Suprapubic skin (tissue), 4 donors: ENCODE measurements around the gene SCNN1B. TPM values are rescaled to one million over a fixed set of nuclear protein-coding genes. Genes with fewer than 3 reads are reported as not detected.
"Not testable (repeated sequence)": the region's sequence is repeated elsewhere in the genome, so short reads cannot be mapped to it uniquely, and the experiment has no call there.

Source experiments
- DNase-seq, 2 donors: peaks; one replicate each; pipeline ENCODE4 v3.0.0-alpha.2; 2019; ENCODE audit warnings: low spot score in 2 of 2
- H3K27ac ChIP-seq: fragments of 200-600 bp; sonication (generic); one replicate; pipeline ENCODE4 v1.5.1; 2019
- H3K27me3 ChIP-seq: fragments of 200-600 bp; sonication (generic); one replicate; pipeline ENCODE4 v1.5.1; 2019
- H3K36me3 ChIP-seq: fragments of 200-600 bp; sonication (generic); one replicate; pipeline ENCODE4 v1.5.1; 2019
- H3K4me1 ChIP-seq: fragments of 200-600 bp; sonication (generic); one replicate; pipeline ENCODE4 v1.5.1; 2019
- H3K4me3 ChIP-seq: fragments of 200-600 bp; sonication (generic); one replicate; pipeline ENCODE4 v1.5.1; 2019; ENCODE audit warnings: mild to moderate bottlenecking
- H3K9me3 ChIP-seq: fragments of 200-600 bp; sonication (generic); one replicate; pipeline ENCODE4 v1.5.1; 2019
- CTCF ChIP-seq, 2 donors: fragments of 200-600 bp in 1 of 2; fragments of 450-650 bp in 1 of 2; sonication (generic) in 1 of 2; IDR thresholded peaks; one replicate each; pipeline ENCODE4 v1.5.1; 2016 to 2019; ENCODE audit warnings: antibody characterized with exemption in 2 of 2, mild to moderate bottlenecking in 1 of 2, moderate library complexity in 1 of 2
- EP300 ChIP-seq: sonication (generic); formaldehyde crosslinking; IDR thresholded peaks from one replicate; pipeline ENCODE4 v1.6.1; 2017; ENCODE audit warnings: antibody characterized with exemption
- POLR2A ChIP-seq, 2 donors: fragments of 450-650 bp; IDR thresholded peaks; one replicate each; pipeline ENCODE4 v1.6.1; 2017; ENCODE audit warnings: antibody characterized with exemption in 2 of 2, mild to moderate bottlenecking in 2 of 2, moderate library complexity in 2 of 2
- POLR2AphosphoS5 ChIP-seq, 3 donors: sonication (generic); formaldehyde crosslinking; IDR thresholded peaks; one replicate each; pipeline ENCODE4 v1.6.1; 2017; ENCODE audit warnings: antibody characterized with exemption in 3 of 3
- WGBS: methylation state at CpG from one replicate; pipeline ENCODE4 v1.1.5; 2018; 5-methylcytosine and 5-hydroxymethylcytosine counted together
- total RNA-seq, 4 donors: library from RNA; depleted of rRNA; stranded (reverse); fragments of >200 nt; gene quantifications; one replicate each; pipeline ENCODE4 v1.1.0, GENCODE V29; 2016

The SCNN1B gene
- total RNA-seq, 4 donors from 2014 or later, result 36.8 to 73.6 (median 64.1) TPM

DNA sequence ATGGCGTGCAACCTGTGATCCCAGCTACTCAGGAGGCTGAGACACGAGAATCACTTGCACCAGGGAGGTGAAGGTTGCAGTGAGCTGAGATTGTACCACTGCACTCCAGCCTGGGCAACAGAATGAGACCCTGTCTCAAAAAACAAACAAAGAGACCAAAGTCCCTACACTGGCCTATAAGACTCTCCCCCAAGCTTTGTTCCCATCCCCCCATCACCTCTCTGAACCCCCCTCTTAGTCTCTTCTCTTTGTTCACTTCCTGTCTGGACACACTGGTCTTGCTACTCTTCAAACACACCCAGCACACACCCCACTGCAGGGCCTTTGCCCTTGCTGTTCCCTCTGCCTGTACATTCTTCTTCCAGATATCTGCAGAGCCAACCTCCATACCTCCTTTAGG, 7.8 kb upstream of the SCNN1B start:
- H3K27ac ChIP-seq, result no peak overlapping the region
- H3K36me3 ChIP-seq, result no peaks in the 10 kb centered on the region
- no peak for DNase-seq
- peaks cover 7% of the 10 kb centered on the region for H3K4me1 ChIP-seq
- no peak overlapping the region for H3K4me3 ChIP-seq
- no peaks in the 10 kb centered on the region for H3K27me3 ChIP-seq
- WGBS, result 93% methylated on average over 2 of the region's 2 CpGs
- no peaks in the 10 kb centered on the region for H3K9me3 ChIP-seq
- TF ChIP-seq EP300, result no peak
- TF ChIP-seq CTCF (IDR thresholded peaks at IDR 0.05), result no peak
- TF ChIP-seq POLR2A (IDR thresholded peaks at IDR 0.05), result no peak
- no peak for TF ChIP-seq POLR2AphosphoS5 (IDR thresholded peaks at IDR 0.05)

- no peak overlapping the region for H3K27ac ChIP-seq
Observed at GRCh38 chr16:23296994-23297393, 5.1 kb upstream of the SCNN1B start.

GRCh38 chr16:23298290-23298915, 3.7 kb upstream of the SCNN1B start:
- no peaks in the 10 kb centered on the region for H3K9me3 ChIP-seq
- no peaks in the 10 kb centered on the region for H3K36me3 ChIP-seq
- no peak for TF ChIP-seq POLR2AphosphoS5 (IDR thresholded peaks at IDR 0.05)
- no peak for TF ChIP-seq POLR2A (IDR thresholded peaks at IDR 0.05)
- TF ChIP-seq EP300, result no peak
- TF ChIP-seq CTCF (IDR thresholded peaks at IDR 0.05), result no peak
- no peak for DNase-seq
- 80% methylated on average over 6 of the region's 6 CpGs for WGBS
- H3K27ac ChIP-seq, result no peak overlapping the region
- no peak overlapping the region for H3K4me3 ChIP-seq
- peaks cover 24% of the 10 kb centered on the region for H3K27me3 ChIP-seq
- H3K4me1 ChIP-seq, result peaks cover 15% of the 10 kb centered on the region

More at GRCh38 chr16:23296994-23297393, 5.1 kb upstream of the SCNN1B start:
- H3K4me1 ChIP-seq, result peaks cover 12% of the 10 kb centered on the region
- DNase-seq, result no peak
- WGBS, result 81% methylated on average over 3 of the region's 3 CpGs
- no peaks in the 10 kb centered on the region for H3K36me3 ChIP-seq
- no peaks in the 10 kb centered on the region for H3K9me3 ChIP-seq
- TF ChIP-seq EP300, result no peak
- TF ChIP-seq POLR2AphosphoS5 (IDR thresholded peaks at IDR 0.05), result no peak
- TF ChIP-seq POLR2A (IDR thresholded peaks at IDR 0.05), result no peak
- TF ChIP-seq CTCF (IDR thresholded peaks at IDR 0.05), result no peak
- no peak overlapping the region for H3K4me3 ChIP-seq
- H3K27me3 ChIP-seq, result peaks cover 11% of the 10 kb centered on the region

DNA sequence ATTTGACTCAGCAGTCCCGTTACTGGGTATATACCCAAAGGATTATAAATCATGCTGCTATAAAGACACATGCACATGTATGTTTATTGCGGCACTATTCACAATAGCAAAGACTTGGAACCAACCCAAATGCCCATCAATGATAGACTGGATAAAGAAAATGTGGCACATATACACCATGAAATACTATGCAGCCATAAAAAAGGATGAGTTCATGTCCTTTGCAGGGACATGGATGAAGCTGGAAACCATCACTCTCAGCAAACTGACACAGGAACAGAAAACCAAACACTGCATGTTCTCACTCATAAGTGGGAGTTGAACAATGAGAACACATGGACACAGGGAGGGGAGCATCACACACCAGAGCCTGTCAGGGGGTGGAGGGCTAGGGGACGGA, 2.3 kb upstream of the SCNN1B start:
- 65% methylated on average over 3 of the region's 3 CpGs for WGBS
- not testable (repeated sequence) for H3K36me3 ChIP-seq, H3K27ac ChIP-seq, DNase-seq, H3K4me3 ChIP-seq, H3K9me3 ChIP-seq
- Histone ChIP-seq H3K27me3 (peaks cover 24% of the 10 kb centered on the region), H3K4me1 (peaks cover 15% of the 10 kb centered on the region)

DNA sequence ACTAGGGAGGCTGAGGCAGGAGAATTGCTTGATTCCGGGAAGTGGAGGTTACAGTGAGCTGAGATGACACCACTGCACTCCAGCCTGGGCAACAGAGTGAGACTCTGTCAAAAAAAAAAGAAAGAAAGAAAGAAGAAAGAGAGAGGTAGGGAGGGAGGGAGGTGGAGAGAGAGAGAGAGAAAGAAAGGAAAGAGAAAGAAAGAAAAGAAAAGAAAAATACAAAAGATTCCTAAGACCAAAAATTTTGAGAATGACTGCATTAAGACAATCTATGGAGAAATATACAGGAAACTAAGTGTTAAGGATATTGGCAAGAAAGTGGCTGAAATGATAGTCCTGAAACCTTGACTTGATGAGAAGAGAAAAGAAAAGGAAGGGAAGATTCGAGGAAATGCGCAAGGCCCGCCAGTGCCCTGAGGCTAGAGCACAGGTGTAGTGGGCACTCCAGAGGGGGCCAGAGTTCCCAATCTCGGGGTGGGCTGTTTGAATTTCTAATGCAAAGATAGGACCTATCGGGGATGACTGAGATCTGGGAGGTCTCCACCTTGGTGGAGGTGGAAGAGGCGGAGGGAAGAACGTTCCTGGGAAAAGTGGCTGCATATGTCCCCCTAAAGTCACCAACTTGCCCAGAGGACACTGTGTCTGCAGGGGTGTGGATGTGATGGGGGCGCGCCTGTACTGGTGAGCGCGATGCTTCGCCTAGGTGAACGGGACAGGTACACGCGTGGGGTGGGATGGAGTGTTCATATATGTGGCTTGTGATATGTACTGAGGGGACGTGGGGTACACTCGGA, 654 bp upstream of the SCNN1B start:
- TF ChIP-seq EP300 (no peak), POLR2A (IDR thresholded peaks at IDR 0.05) (no peak), POLR2AphosphoS5 (IDR thresholded peaks at IDR 0.05) (no peak), CTCF (IDR thresholded peaks at IDR 0.05) (no peak)
- WGBS, result 24% methylated on average over 18 of the region's 18 CpGs
- no peaks in the 10 kb centered on the region for H3K9me3 ChIP-seq
- H3K27me3 ChIP-seq, result peaks cover 24% of the 10 kb centered on the region
- H3K4me1 ChIP-seq, result peaks cover 15% of the 10 kb centered on the region
- no peak for DNase-seq
- no peak overlapping the region for H3K27ac ChIP-seq
- H3K36me3 ChIP-seq, result no peaks in the 10 kb centered on the region
- peak overlapping the region; percentile 40 for H3K4me3 ChIP-seq
